Liver (tissue), 9 donors: ENCODE data around the gene ZNF414. TPM values are rescaled to one million over a fixed set of nuclear protein-coding genes. Genes with fewer than 3 reads are reported as not detected.

Experiments
- DNase-seq: peaks from one replicate; pipeline ENCODE4 v3.0.0-alpha.2; 2017; ENCODE audit warnings: low spot score
- H3K27ac ChIP-seq, 2 donors: one replicate each; pipeline ENCODE4 v1.7.0; 2013; ENCODE audit warnings: inconsistent platforms in 2 of 2, low read length in 2 of 2, control low read depth in 1 of 2, low read depth in 1 of 2, mild to moderate bottlenecking in 1 of 2
- H3K27me3 ChIP-seq, 4 donors: one replicate each; pipeline versions ENCODE4 v1.6.1 to v1.7.0; 2013; ENCODE audit warnings: low read length in 3 of 4, inconsistent platforms in 1 of 4, mild to moderate bottlenecking in 1 of 4, moderate library complexity in 1 of 4; ENCODE audit not compliant: control insufficient read depth in 4 of 4, insufficient read depth in 4 of 4
- H3K36me3 ChIP-seq, 4 donors: one replicate each; pipeline versions ENCODE4 v1.6.1 to v1.7.0; 2013; ENCODE audit warnings: low read length in 3 of 4, mild to moderate bottlenecking in 3 of 4, low read depth in 1 of 4, moderate library complexity in 1 of 4; ENCODE audit not compliant: control insufficient read depth in 4 of 4, insufficient read depth in 3 of 4
- H3K4me1 ChIP-seq, 4 donors: one replicate each; pipeline versions ENCODE4 v1.6.1 to v1.7.0; 2013; ENCODE audit warnings: low read length in 3 of 4, mild to moderate bottlenecking in 3 of 4, moderate library complexity in 1 of 4; ENCODE audit not compliant: control insufficient read depth in 4 of 4, insufficient read depth in 4 of 4
- H3K4me3 ChIP-seq, 3 donors: one replicate each; pipeline versions ENCODE4 v1.6.1 to v1.7.0; 2013; ENCODE audit warnings: low read length in 3 of 3, control low read depth in 1 of 3, low read depth in 1 of 3, mild to moderate bottlenecking in 1 of 3
- H3K9ac ChIP-seq, 2 donors: one replicate each; pipeline ENCODE4 v1.7.0; 2013; ENCODE audit warnings: low read length in 2 of 2, mild to moderate bottlenecking in 2 of 2, moderate library complexity in 2 of 2, control low read depth in 1 of 2, low read depth in 1 of 2
- H3K9me3 ChIP-seq, 4 donors: one replicate each; pipeline versions ENCODE4 v1.6.1 to v1.7.0; 2013; ENCODE audit warnings: low read length in 3 of 4; ENCODE audit not compliant: control insufficient read depth in 4 of 4
- ATF3 ChIP-seq: IDR thresholded peaks from 2 replicates; pipeline ENCODE4 v1.6.1; 2016; ENCODE audit warnings: antibody characterized with exemption
- CTCF ChIP-seq: fragments of 150-350 bp; IDR thresholded peaks from 2 replicates; pipeline ENCODE4 v1.5.1; 2017; ENCODE audit warnings: improper control_type of control experiment, low read depth, low read length; ENCODE audit not compliant: missing input control
- EGR1 ChIP-seq, 2 donors: IDR thresholded peaks; 2 replicates each; pipeline ENCODE4 v1.6.1; 2016 to 2018; ENCODE audit warnings: antibody characterized with exemption in 2 of 2, low read depth in 2 of 2
- FOXA1 ChIP-seq: IDR thresholded peaks from 2 replicates; pipeline ENCODE4 v1.6.1; 2016; ENCODE audit warnings: antibody characterized with exemption
- FOXA2 ChIP-seq: IDR thresholded peaks from 2 replicates; pipeline ENCODE4 v1.6.1; 2016; ENCODE audit warnings: antibody characterized with exemption
- GABPA ChIP-seq, 2 donors: IDR thresholded peaks in 1 of 2; conservative IDR thresholded peaks in 1 of 2; 2 replicates each; pipeline ENCODE4 v1.6.1; 2016; ENCODE audit warnings: antibody characterized with exemption in 2 of 2, mild to moderate bottlenecking in 1 of 2, moderate library complexity in 1 of 2
- HNF4A ChIP-seq, 2 donors: conservative IDR thresholded peaks; 2 replicates each; pipeline ENCODE4 v1.6.1; 2016; ENCODE audit warnings: antibody characterized with exemption in 2 of 2, mild to moderate bottlenecking in 2 of 2
- HNF4G ChIP-seq: IDR thresholded peaks from 2 replicates; pipeline ENCODE4 v1.6.1; 2016; ENCODE audit warnings: antibody characterized with exemption
- JUND ChIP-seq, 2 donors: IDR thresholded peaks; 2 replicates each; pipeline ENCODE4 v1.6.1; 2016; ENCODE audit warnings: antibody characterized with exemption in 2 of 2
- MAX ChIP-seq: IDR thresholded peaks from 2 replicates; pipeline ENCODE4 v1.6.1; 2016; ENCODE audit warnings: antibody characterized with exemption
- NR2F2 ChIP-seq: IDR thresholded peaks from 2 replicates; pipeline ENCODE4 v1.6.1; 2016; ENCODE audit warnings: antibody characterized with exemption
- RAD21 ChIP-seq, 2 donors: IDR thresholded peaks; 2 replicates each; pipeline ENCODE4 v1.6.1; 2016; ENCODE audit warnings: antibody characterized with exemption in 2 of 2, mild to moderate bottlenecking in 2 of 2
- REST ChIP-seq: IDR thresholded peaks from 2 replicates; pipeline ENCODE4 v1.6.1; 2016; ENCODE audit warnings: antibody characterized with exemption, mild to moderate bottlenecking
- RXRA ChIP-seq, 2 donors: IDR thresholded peaks; 2 replicates each; pipeline ENCODE4 v1.6.1; 2017 to 2018; ENCODE audit warnings: antibody characterized with exemption in 2 of 2, mild to moderate bottlenecking in 1 of 2
- SP1 ChIP-seq: IDR thresholded peaks from 2 replicates; pipeline ENCODE4 v1.6.1; 2018; ENCODE audit warnings: antibody characterized with exemption, mild to moderate bottlenecking
- TAF1 ChIP-seq: conservative IDR thresholded peaks from 2 replicates; pipeline ENCODE4 v1.6.1; 2016; ENCODE audit warnings: antibody characterized with exemption, mild to moderate bottlenecking
- YY1 ChIP-seq: IDR thresholded peaks from 2 replicates; pipeline ENCODE4 v1.6.1; 2016; ENCODE audit warnings: antibody characterized with exemption, mild to moderate bottlenecking
- ZBTB33 ChIP-seq: IDR thresholded peaks from 2 replicates; pipeline ENCODE4 v1.6.1; 2016; ENCODE audit warnings: antibody characterized with exemption
- WGBS: extraction: QIAGEN DNeasy Blood & Tissue Kit; methylation state at CpG from one replicate; pipeline ENCODE4 v1.1.7; 2013; 5-methylcytosine and 5-hydroxymethylcytosine counted together
- polyA plus RNA-seq, 2 donors: library from polyadenylated mRNA; stranded (reverse) in 1 of 2; unstranded in 1 of 2; fragments of 200-250 nt in 1 of 2; fragments of >200 nt in 1 of 2; fragmentation: Nextera tagmentation in 1 of 2; extraction: Ambion mirVana in 1 of 2; gene quantifications; one replicate each; pipeline versions ENCODE4 v1.2.1 to v1.2.3, GENCODE V29; 2013 to 2015
- total RNA-seq, 2 donors: library from RNA; depleted of rRNA; stranded (reverse); fragments of >200 nt; gene quantifications; one replicate each; pipeline ENCODE4 v1.2.3, GENCODE V29; 2014
- donor health status: healthy.
- donor health status: healthy.
- donor health status: healthy.
- donor health status: healthy.
- donor health status: healthy.

Gene ZNF414
- total and polyA plus RNA-seq, 4 donors = 3.5 to 16.0 (median 7.2) TPM

GRCh38 chr19:8511573-8512101 lies 2.3 kb downstream of the ZNF414 start:
- no peak for DNase-seq
- Histone ChIP-seq H3K27ac (no peak overlapping the region), H3K9ac (no peak overlapping the region), H3K27me3 (no peaks in the 10 kb centered on the region), H3K36me3 (peaks cover 0 to 2% (median 0%) of the 10 kb centered on the region in 4 donors), H3K4me3 (no peak overlapping the region), H3K9me3 (no peaks in the 10 kb centered on the region), H3K4me1 (peaks cover 6 to 22% (median 17%) of the 10 kb centered on the region in 4 donors)
- 82% methylated on average over 45 of the region's 45 CpGs for WGBS
- no peak for TF ChIP-seq CTCF
- no peak for TF ChIP-seq FOXA1
- TF ChIP-seq SP1 = no peak
- TF ChIP-seq MAX = no peak
- TF ChIP-seq ATF3 = no peak
- no peak for TF ChIP-seq REST
- no peak for TF ChIP-seq JUND (IDR thresholded peaks at IDR 0.05)
- TF ChIP-seq ZBTB33 = no peak
- TF ChIP-seq GABPA (IDR thresholded peaks at IDR 0.05 in 1 of 2, conservative IDR thresholded peaks at IDR 0.05 in 1 of 2) = no peak
- TF ChIP-seq RAD21 (IDR thresholded peaks at IDR 0.05) = no peak
- no peak for TF ChIP-seq RXRA (IDR thresholded peaks at IDR 0.05)
- TF ChIP-seq HNF4G = no peak
- TF ChIP-seq EGR1 (IDR thresholded peaks at IDR 0.05; ENCODE audit: low read depth in 2 of 2) = no peak
- no peak for TF ChIP-seq NR2F2
- TF ChIP-seq YY1 = no peak
- TF ChIP-seq HNF4A (conservative IDR thresholded peaks at IDR 0.05) = no peak
- no peak for TF ChIP-seq TAF1
- no peak for TF ChIP-seq FOXA2
